HG02884 (cell line): ENCODE measurements around the gene ARMCX1.
"Not testable (repeated sequence)": the region's sequence is repeated elsewhere in the genome, so short reads cannot be mapped to it uniquely, and the experiment has no call there.

Experiments used
- ATAC-seq: cut with Tn5 transposase; IDR thresholded peaks from one replicate; pipeline ENCODE4 v1.9.1; 2021; ENCODE audit warnings: mild to moderate bottlenecking, moderate library complexity; ENCODE audit not compliant: unreplicated experiment

Gene ARMCX1

DNA sequence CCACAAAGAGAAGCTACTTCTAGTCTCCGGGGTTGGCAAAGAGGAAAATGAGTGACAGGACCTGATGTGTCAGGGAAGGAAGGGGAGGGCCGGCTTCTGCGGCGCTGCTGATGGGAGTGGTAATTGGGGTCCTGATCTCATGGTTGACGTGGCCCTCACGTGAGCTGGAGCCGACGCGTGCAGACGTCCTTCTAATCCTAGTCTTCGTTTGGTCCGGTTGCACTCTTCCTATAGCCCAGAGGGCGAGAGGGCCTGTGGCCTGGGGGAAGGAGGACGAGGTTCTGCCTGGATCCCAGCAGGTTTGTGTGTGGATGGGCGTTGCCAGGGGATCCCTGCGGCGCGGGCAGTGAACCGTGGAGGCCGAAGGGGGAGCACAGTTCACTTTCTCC, at the start of gene ARMCX1:
Gene ARMCX1 (plus strand): TSS at position 186 of the 389 bp plus-strand sequence. CDS start 2,384 bp downstream, outside the sequence.
- ATAC-seq: peak; percentile 63

GRCh38 chrX:101502929-101503328, 47.4 kb upstream of the ARMCX1 start:
- not testable (repeated sequence) for ATAC-seq

DNA sequence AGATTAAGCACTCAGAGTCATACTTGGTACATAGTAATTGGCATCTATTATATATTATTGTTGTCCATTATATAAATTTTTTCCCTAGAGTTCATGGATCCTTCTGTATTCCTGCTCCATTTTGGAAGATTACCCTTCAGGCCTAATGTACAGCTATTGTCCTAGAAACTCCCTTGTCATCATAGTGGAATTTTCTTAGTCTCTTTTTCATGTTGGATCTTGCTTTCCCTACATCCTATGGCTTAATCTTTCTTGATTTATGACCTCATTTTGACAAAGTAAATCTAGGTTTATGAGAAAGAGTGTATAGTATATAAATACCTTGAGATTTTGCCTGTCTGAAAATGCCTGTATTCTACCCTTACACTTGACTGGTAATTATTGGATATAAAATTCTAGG, 43.0 kb upstream of the ARMCX1 start:
- no peak for ATAC-seq

GRCh38 chrX:101507986-101508385, 42.4 kb upstream of the ARMCX1 start:
- ATAC-seq: no peak

GRCh38 chrX:101530944-101531343, 19.4 kb upstream of the ARMCX1 start:
- no peak for ATAC-seq

DNA sequence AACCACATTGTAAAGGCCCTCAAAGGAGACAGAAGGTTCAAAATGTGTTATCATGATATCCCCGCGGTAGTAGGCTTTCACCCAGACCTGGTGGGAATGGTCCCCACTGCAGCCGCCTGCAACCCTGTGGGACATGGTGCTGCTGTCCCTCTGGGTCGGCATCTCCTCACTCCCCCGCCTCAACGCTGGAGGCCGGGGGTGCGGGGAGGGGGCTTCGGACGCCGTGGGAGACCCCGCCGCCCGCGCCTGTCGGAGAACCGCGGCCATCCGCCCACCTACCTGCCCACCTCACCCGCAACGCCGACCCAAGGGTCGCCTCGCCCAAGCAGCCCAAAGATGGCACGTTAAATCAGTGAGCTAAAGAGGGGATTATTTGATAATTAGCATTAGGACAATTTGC, 11.2 kb upstream of the ARMCX1 start:
- no peak for ATAC-seq

DNA sequence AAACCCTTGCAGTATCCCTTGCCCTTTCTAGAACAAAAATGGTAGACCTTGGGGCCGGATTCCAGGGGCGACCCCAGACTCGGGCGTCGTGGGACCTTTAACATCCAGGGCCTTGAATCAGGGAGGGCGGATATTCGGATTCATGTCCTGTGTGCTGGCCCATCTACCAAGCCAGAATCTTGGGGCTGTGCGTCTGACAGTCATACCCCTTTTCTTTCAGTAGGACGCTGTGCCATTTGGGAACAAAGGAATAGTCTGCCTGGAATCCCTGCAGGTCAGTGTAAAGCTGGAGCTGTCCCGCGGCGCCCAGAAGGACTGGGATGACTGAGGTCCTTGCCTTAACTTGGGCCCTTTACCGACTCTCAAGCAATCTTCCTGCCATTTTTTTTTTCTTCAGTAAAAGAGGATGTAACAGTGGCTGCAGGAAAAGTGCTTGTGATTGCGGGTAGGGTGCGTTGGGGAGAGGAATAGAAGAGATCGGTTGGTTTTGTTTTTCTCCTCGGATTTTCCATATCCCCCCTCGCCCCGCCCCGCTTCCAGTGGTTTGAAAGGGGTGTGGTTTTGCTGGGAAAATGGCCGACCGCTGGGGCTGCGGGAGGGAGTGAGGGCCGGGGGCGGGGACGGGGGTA, 518 bp downstream of the ARMCX1 start:
- no peak for ATAC-seq

DNA sequence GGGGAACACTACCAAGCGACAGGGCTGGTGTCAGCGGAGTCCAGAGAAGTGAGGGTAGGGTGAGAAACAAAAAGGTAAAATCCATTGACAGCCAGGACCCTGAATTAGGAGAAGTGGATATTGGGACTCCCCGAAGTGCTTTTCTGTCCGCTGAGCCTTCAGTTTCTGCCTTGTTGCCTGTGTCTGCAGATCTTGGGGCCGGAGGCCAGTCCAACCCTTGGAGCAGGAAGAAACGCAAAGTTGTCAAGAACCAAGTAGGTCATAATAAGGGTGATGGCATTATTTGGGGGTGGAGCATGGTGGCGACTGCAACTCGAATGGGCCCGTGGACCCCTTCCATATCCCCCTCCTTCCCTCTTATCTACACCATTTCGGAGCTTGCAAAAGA, 1.0 kb downstream of the ARMCX1 start:
- ATAC-seq: no peak

GRCh38 chrX:101552714-101553113, 2.4 kb downstream of the ARMCX1 start:
- no peak for ATAC-seq

DNA sequence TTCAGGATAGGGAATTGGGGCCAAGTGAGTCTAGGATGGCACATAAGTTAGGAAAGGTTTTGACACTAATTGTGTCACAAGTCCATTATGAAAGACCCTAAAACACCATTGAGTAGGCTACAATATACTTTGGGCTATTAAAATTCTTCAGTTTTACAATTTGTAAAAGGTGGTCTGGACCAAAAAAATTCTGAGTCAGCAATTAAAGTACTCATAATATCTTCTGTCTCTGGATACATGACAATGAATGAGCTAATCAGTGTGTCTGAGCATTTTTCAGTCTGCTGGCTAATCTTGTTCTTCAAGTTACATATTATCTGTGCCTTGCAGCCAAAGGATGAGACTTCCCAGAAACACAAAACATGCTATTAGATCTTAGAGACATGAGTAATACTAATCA, 14.3 kb downstream of the ARMCX1 start:
- ATAC-seq: no peak

- peak; percentile 96 for ATAC-seq
Observed at GRCh38 chrX:101595739-101596419, 45.5 kb downstream of the ARMCX1 start.

GRCh38 chrX:101599592-101599991, 49.2 kb downstream of the ARMCX1 start:
- not testable (repeated sequence) for ATAC-seq

GRCh38 chrX:101602077-101602476, 51.7 kb downstream of the ARMCX1 start:
- ATAC-seq: no peak
